HL-60 (cell line): ENCODE measurements around the gene DPYSL4.

ENCODE experiments used
- POLR2AphosphoS5 ChIP-seq: IDR thresholded peaks from 2 replicates; pipeline ENCODE4 v1.6.1; 2012; ENCODE audit warnings: low read depth
- TF ChIP-seq, protein P1 (sequence below): IDR thresholded peaks from one replicate; pipeline ENCODE4 v1.5.1; 2011; ENCODE audit warnings: low read length, control low read depth, inconsistent platforms; ENCODE audit not compliant: insufficient read depth

DNA sequence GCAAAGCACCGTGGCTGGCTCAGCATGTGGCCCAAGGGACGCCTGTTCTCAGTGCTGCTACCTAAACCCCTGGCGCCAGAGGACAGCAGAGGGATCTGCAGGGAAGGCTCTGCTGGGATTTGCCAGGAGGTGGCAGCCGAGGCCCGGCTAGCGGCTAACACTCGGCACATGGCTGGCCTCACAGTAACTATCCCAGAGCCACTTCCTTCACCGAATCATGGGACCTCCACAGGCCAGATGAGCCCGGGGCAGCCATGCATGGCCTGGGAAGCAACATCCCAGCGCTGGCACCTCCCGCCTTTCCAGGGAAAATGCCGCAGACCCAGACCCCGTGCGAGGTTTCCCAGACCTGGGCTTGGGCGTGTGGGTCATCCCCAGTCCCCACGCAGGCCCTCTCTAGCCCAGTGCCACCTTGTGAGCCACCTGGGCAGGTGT is 36.4 kb downstream of the DPYSL4 start:
- TF ChIP-seq, protein P1, sequence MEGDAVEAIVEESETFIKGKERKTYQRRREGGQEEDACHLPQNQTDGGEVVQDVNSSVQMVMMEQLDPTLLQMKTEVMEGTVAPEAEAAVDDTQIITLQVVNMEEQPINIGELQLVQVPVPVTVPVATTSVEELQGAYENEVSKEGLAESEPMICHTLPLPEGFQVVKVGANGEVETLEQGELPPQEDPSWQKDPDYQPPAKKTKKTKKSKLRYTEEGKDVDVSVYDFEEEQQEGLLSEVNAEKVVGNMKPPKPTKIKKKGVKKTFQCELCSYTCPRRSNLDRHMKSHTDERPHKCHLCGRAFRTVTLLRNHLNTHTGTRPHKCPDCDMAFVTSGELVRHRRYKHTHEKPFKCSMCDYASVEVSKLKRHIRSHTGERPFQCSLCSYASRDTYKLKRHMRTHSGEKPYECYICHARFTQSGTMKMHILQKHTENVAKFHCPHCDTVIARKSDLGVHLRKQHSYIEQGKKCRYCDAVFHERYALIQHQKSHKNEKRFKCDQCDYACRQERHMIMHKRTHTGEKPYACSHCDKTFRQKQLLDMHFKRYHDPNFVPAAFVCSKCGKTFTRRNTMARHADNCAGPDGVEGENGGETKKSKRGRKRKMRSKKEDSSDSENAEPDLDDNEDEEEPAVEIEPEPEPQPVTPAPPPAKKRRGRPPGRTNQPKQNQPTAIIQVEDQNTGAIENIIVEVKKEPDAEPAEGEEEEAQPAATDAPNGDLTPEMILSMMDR, result peak; percentile 100
- no peak for TF ChIP-seq POLR2AphosphoS5
